GM12878 (cell line): ENCODE measurements around the gene SFI1. TPM values are rescaled to one million over a fixed set of nuclear protein-coding genes. Genes with fewer than 3 reads are reported as not detected.
"Not testable (repeated sequence)": the region's sequence is repeated elsewhere in the genome, so short reads cannot be mapped to it uniquely, and the experiment has no call there.

Source experiments
- ATAC-seq: fragments of 200-7000 bp; cut with Tn5 transposase; 3 replicates; pipeline ENCODE4 v1.9.1; 2020; ENCODE audit warnings: mild to moderate bottlenecking, moderate library complexity
- BruUV-seq: library from RNA; stranded (reverse); fragments of 400-500 nt; replicated peaks from 2 replicates; lab custom pipeline; 2021; lab: Mats Ljungman, UMichigan
- CTCF ChIA-PET: fragments of 300-600 bp; sonication (Branson Sonifier 250); formaldehyde crosslinking; extraction: SDS; loops from one replicate; lab custom pipeline; 2021; ENCODE audit warnings: inconsistent platforms; lab: Yijun Ruan, JAX
- POLR2A ChIA-PET: fragments of 350-600 bp; formaldehyde crosslinking; extraction: SDS; loops from one replicate; lab custom pipeline; 2021; ENCODE audit warnings: inconsistent platforms; lab: Charles Lee
- RAD21 ChIA-PET: fragments of 300-600 bp; sonication (Branson Sonifier 250); formaldehyde crosslinking; loops from one replicate; lab custom pipeline; 2023; ENCODE audit warnings: antibody characterized with exemption; ENCODE audit not compliant: unreplicated experiment; lab: Charles Lee
- SMC1A ChIA-PET: fragments of 300-600 bp; sonication (Branson Sonifier 250); formaldehyde crosslinking; loops from one replicate; lab custom pipeline; 2023; ENCODE audit not compliant: unreplicated experiment, uncharacterized antibody; lab: Charles Lee
- DNase-seq: peaks from one replicate; pipeline ENCODE4 v3.0.0-alpha.2; 2011; ENCODE audit warnings: low read depth, low spot score
- FAIRE-seq: peaks from 3 replicates; lab custom pipeline; 2011; peaks lifted over from hg19 to GRCh38; lab: Jason Lieb, UNC
- H2AFZ ChIP-seq: 2 replicates; pipeline ENCODE4 v1.6.0; 2011; ENCODE audit warnings: low read depth, low read length, control low read depth; ENCODE audit not compliant: control insufficient read depth
- H3K27ac ChIP-seq: 2 replicates; pipeline ENCODE4 v1.5.1; 2011; ENCODE audit warnings: control low read depth; ENCODE audit not compliant: control insufficient read depth, insufficient read depth
- H3K27me3 ChIP-seq, 2 experiments: replicated peaks in 1 of 2; 2 replicates each; pipeline versions ENCODE4 v1.6.0 to v1.6.1; 2011; ENCODE audit warnings: low read length in 1 of 2; ENCODE audit not compliant: control insufficient read depth in 2 of 2, insufficient read depth in 2 of 2
- H3K36me3 ChIP-seq, 2 experiments: 2 replicates each; pipeline ENCODE4 v1.5.1; 2011; ENCODE audit warnings: low read length in 1 of 2; ENCODE audit not compliant: control insufficient read depth in 2 of 2, insufficient read depth in 2 of 2
- H3K4me1 ChIP-seq: 2 replicates; pipeline ENCODE4 v1.6.1; 2011; ENCODE audit warnings: mild to moderate bottlenecking, low read length, moderate library complexity, mixed read lengths; ENCODE audit not compliant: control insufficient read depth, insufficient read depth
- H3K4me2 ChIP-seq: 2 replicates; pipeline ENCODE4 v1.6.0; 2011; ENCODE audit warnings: control low read depth; ENCODE audit not compliant: control insufficient read depth, insufficient read depth
- H3K4me3 ChIP-seq: fragments of 200-600 bp; sonication (generic); 2 replicates; pipeline ENCODE4 v1.5.1; 2016
- H3K79me2 ChIP-seq: 2 replicates; pipeline ENCODE4 v1.6.0; 2011; ENCODE audit warnings: low read length; ENCODE audit not compliant: control insufficient read depth, insufficient read depth
- H3K9ac ChIP-seq: 2 replicates; pipeline ENCODE4 v1.8.0; 2011; ENCODE audit warnings: low read length, control low read depth, mixed read lengths; ENCODE audit not compliant: control insufficient read depth, insufficient read depth
- H3K9me3 ChIP-seq: replicated peaks from 3 replicates; pipeline ENCODE4 v1.5.1; 2011; ENCODE audit warnings: mild to moderate bottlenecking, low read length; ENCODE audit not compliant: control insufficient read depth, insufficient read depth
- H4K20me1 ChIP-seq: 2 replicates; pipeline ENCODE4 v1.6.0; 2011; ENCODE audit not compliant: control insufficient read depth, insufficient read depth
- BMI1 ChIP-seq: fragments of 450-650 bp; IDR thresholded peaks from 2 replicates; pipeline ENCODE4 v1.6.1; 2016; ENCODE audit warnings: mild to moderate bottlenecking, moderate library complexity, borderline replicate concordance
- EGR1 ChIP-seq, 2 experiments: IDR thresholded peaks; 1 replicate in 1 of 2; 2 replicates in 1 of 2; pipeline ENCODE4 v1.6.1; 2011 to 2012; ENCODE audit warnings: low read depth in 2 of 2, low read length in 2 of 2, borderline replicate concordance in 1 of 2, mild to moderate bottlenecking in 1 of 2, moderate library complexity in 1 of 2
- MTA2 ChIP-seq: fragments of 450-650 bp; IDR thresholded peaks from 2 replicates; pipeline ENCODE4 v1.6.1; 2016; ENCODE audit warnings: low read depth, mild to moderate bottlenecking, moderate library complexity
- NFIC ChIP-seq: IDR thresholded peaks from 2 replicates; pipeline ENCODE4 v1.6.1; 2012; ENCODE audit warnings: low read depth, mild to moderate bottlenecking, inconsistent platforms, low read length, moderate library complexity
- SKIL ChIP-seq: fragments of 450-650 bp; IDR thresholded peaks from 2 replicates; pipeline ENCODE4 v1.6.1; 2017; ENCODE audit warnings: mild to moderate bottlenecking, low read depth, inconsistent platforms; ENCODE audit not compliant: poor library complexity, severe bottlenecking
- SPI1 ChIP-seq: IDR thresholded peaks from 2 replicates; pipeline ENCODE4 v1.6.1; 2011; ENCODE audit warnings: low read depth, mild to moderate bottlenecking, low read length, moderate library complexity, borderline replicate concordance; ENCODE audit not compliant: insufficient read depth
- ZBED1 ChIP-seq: IDR thresholded peaks from 2 replicates; pipeline ENCODE4 v1.6.1; 2016; ENCODE audit warnings: borderline replicate concordance
- ZNF622 ChIP-seq: fragments of 450-650 bp; IDR thresholded peaks from 2 replicates; pipeline ENCODE4 v1.6.1; 2017; ENCODE audit warnings: mild to moderate bottlenecking, inconsistent platforms
- WGBS: methylation state at CpG from one replicate; pipeline ENCODE4 v1.1.6; 2016; ENCODE audit warnings: low lambda C conversion rate; ENCODE audit not compliant: insufficient replicate concordance, insufficient coverage; ENCODE audit errors: missing lambda C conversion rate; 5-methylcytosine and 5-hydroxymethylcytosine counted together
- in situ Hi-C: fragments of 300-500 bp; cut with MboI; formaldehyde crosslinking; loops from 9 replicates; pipeline ENCODE4 v1.14.3; 2018; ENCODE audit warnings: mixed read lengths
- intact Hi-C: fragments of 100-400 bp; cut with micrococcal nuclease; formaldehyde crosslinking; loops from one replicate; pipeline ENCODE4 v1.14.2; 2022; ENCODE audit not compliant: unreplicated experiment
- polyA plus RNA-seq, 11 experiments: library from polyadenylated mRNA; depleted of rRNA in 4 of 11; unstranded in 6 of 11; stranded (reverse) in 5 of 11; fragments of >200 nt; fragmentation: Nextera tagmentation in 4 of 11; fragmentation: Illumina TruSeq in 1 of 11; extraction: Ambion mirVana in 4 of 11; extraction: Trizol in 1 of 11; gene quantifications; 1 replicate in 1 of 11; 2 replicates in 10 of 11; pipeline versions ENCODE4 v1.2.1 to v1.2.3, GENCODE V29; 2011 to 2016; ENCODE audit warnings: inconsistent platforms in 2 of 11, missing spikeins in 2 of 11, low read depth in 1 of 11
- total RNA-seq, 4 experiments: library from RNA; depleted of rRNA in 3 of 4; stranded (reverse); fragments of >200 nt in 3 of 4; fragmentation: Illumina TruSeq in 1 of 4; extraction: Trizol in 1 of 4; gene quantifications; 2 replicates each; pipeline versions ENCODE4 v1.2.1 to v1.2.3, GENCODE V29; 2013 to 2021
- TF ChIP-seq, protein P1 (sequence below): fragments of 450-650 bp; IDR thresholded peaks from 2 replicates; pipeline ENCODE4 v1.6.1; 2017; ENCODE audit warnings: low read depth, mild to moderate bottlenecking, moderate library complexity

SFI1 gene
- total and polyA plus RNA-seq, 10 of the 15 experiments (the other 5 are each of a cell fraction or from before 2014, with no cell fraction given): 6.3 to 70.1 (median 30.4) TPM

- TF ChIP-seq SKIL (no peak), ZBED1 (0 out of 2 replicates have a peak, but pooled peaks have one; percentile 70), ZNF622 (no peak), SPI1 (no peak), EGR1 (IDR thresholded peaks at IDR 0.05; ENCODE audit: borderline replicate concordance in 1 of 2, low read depth in 2 of 2, low read length in 2 of 2) (peak in 1 of 2 experiments; percentile 55; a peak in 1 of 3 replicates), NFIC (peak; percentile 73; the same call in 1 of the 2 replicates), BMI1 (0 out of 2 replicates have a peak, but pooled peaks have one; percentile 47), MTA2 (peak; percentile 89)
- TF ChIP-seq, protein P1, sequence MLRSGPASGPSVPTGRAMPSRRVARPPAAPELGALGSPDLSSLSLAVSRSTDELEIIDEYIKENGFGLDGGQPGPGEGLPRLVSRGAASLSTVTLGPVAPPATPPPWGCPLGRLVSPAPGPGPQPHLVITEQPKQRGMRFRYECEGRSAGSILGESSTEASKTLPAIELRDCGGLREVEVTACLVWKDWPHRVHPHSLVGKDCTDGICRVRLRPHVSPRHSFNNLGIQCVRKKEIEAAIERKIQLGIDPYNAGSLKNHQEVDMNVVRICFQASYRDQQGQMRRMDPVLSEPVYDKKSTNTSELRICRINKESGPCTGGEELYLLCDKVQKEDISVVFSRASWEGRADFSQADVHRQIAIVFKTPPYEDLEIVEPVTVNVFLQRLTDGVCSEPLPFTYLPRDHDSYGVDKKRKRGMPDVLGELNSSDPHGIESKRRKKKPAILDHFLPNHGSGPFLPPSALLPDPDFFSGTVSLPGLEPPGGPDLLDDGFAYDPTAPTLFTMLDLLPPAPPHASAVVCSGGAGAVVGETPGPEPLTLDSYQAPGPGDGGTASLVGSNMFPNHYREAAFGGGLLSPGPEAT: peak; percentile 60; the same call in 1 of the 2 replicates
These were observed 42.5 kb downstream of the SFI1 start (continued) for GRCh38 chr22:31538815-31539214.

DNA sequence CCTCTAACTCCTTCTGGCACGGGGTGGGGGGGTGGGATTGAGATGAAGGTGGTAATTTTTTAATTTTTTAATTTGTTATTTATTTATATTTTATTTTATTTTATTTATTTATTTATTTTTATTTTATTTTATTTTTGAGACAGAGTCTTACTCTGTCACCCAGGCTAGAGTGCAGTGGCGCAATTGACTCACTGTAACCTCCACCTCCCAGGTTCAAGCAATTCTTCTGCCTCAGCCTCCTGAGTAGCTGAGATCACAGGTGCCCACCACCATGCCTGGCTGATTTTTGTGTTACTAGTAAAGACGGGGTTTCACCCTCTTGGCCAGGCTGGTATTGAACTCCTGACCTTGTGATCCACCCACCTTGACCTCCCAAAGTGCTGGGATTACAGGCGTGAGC lies 43.8 kb downstream of the SFI1 start:
- H3K9me3 ChIP-seq, RAD21 ChIA-PET, H3K27me3 ChIP-seq, H2AFZ ChIP-seq, H3K36me3 ChIP-seq, in situ Hi-C loops, BruUV-seq, H4K20me1 ChIP-seq, ATAC-seq, H3K27ac ChIP-seq, H3K4me2 ChIP-seq, FAIRE-seq, intact Hi-C loops, H3K79me2 ChIP-seq, DNase-seq, H3K9ac ChIP-seq, H3K4me3 ChIP-seq: not testable (repeated sequence)
- 75% methylated on average over 4 of the region's 4 CpGs for WGBS
- SMC1A ChIA-PET: interaction anchor here (1.1 to 4.0 kb wide), 7 partner anchors 13 to 63 kb away, joined by 3 to 29 read pairs (median 5); partner anchors contain the start of gene SFI1
- H3K4me1 ChIP-seq: peaks cover 42% of the 10 kb centered on the region
- CTCF ChIA-PET: interaction anchor here (0.6 to 1.3 kb wide), 4 partner anchors 9 to 16 kb away, joined by 3 to 6 read pairs (median 3); no protein-coding TSS in a partner anchor
- POLR2A ChIA-PET: interaction anchor here (0.7 to 6.8 kb wide), 6 partner anchors 9 to 122 kb away, joined by 3 to 82 read pairs (median 3); partner anchors contain the start of genes EIF4ENIF1, PISD and SFI1
